HG02884 (cell line): Measurements from ENCODE around the gene ERICH6.

ENCODE experiments used
- ATAC-seq: cut with Tn5 transposase; IDR thresholded peaks from one replicate; pipeline ENCODE4 v1.9.1; 2021; ENCODE audit warnings: mild to moderate bottlenecking, moderate library complexity; ENCODE audit not compliant: unreplicated experiment

Gene ERICH6

GRCh38 chr3:150736903-150737832 lies 33.4 kb upstream of the ERICH6 start:
- ATAC-seq, result no peak

- ATAC-seq, result no peak
Observed at GRCh38 chr3:150736316-150736719, 32.6 kb upstream of the ERICH6 start.

- no peak for ATAC-seq
Observed at GRCh38 chr3:150734795-150735119, 31.0 kb upstream of the ERICH6 start.

GRCh38 chr3:150733936-150734794 lies 30.4 kb upstream of the ERICH6 start:
- ATAC-seq, result no peak

GRCh38 chr3:150733373-150733935 lies 29.7 kb upstream of the ERICH6 start:
- no peak for ATAC-seq

- no peak for ATAC-seq
Observed at GRCh38 chr3:150729682-150730360, 26.1 kb upstream of the ERICH6 start.

- ATAC-seq, result no peak
Observed at GRCh38 chr3:150727653-150728502, 24.2 kb upstream of the ERICH6 start.

GRCh38 chr3:150725548-150725947 lies 21.8 kb upstream of the ERICH6 start:
- no peak for ATAC-seq

- ATAC-seq, result no peak
Observed at GRCh38 chr3:150723946-150724345, 20.2 kb upstream of the ERICH6 start.

GRCh38 chr3:150722267-150722666 lies 18.5 kb upstream of the ERICH6 start:
- no peak for ATAC-seq

- peak; percentile 80 for ATAC-seq
Observed at GRCh38 chr3:150721285-150722130, 17.8 kb upstream of the ERICH6 start.

- no peak for ATAC-seq
Observed at GRCh38 chr3:150720444-150720843, 16.7 kb upstream of the ERICH6 start.

GRCh38 chr3:150710097-150710496 lies 6.4 kb upstream of the ERICH6 start:
- no peak for ATAC-seq

GRCh38 chr3:150703299-150703755 lies 393 bp downstream of the ERICH6 start:
- peak; percentile 15 for ATAC-seq

GRCh38 chr3:150699068-150699639 lies 4.6 kb downstream of the ERICH6 start:
- no peak for ATAC-seq

- no peak for ATAC-seq
Observed at GRCh38 chr3:150697646-150698045, 6.1 kb downstream of the ERICH6 start.

GRCh38 chr3:150691414-150692040 lies 12.2 kb downstream of the ERICH6 start:
- no peak for ATAC-seq

- no peak for ATAC-seq
Observed at GRCh38 chr3:150687613-150688012, 16.1 kb downstream of the ERICH6 start.
